ENCODE data around the gene ETV5. TPM values are rescaled to one million over a fixed set of nuclear protein-coding genes. Genes with fewer than 3 reads are reported as not detected.

ETV5 gene
- total and polyA plus RNA-seq, 9 of the 15 experiments (the other 6 are each of a cell fraction or from before 2014, with no cell fraction given), result 9.2 to 25.9 (median 15.9) TPM

GRCh38 chr3:186137051-186137685 is 28.3 kb upstream of the ETV5 start (continued):
- TF ChIP-seq THAP12 (CRISPR knock-in tag; IDR thresholded peaks at IDR 0.05) (no peak), ZBTB26 (CRISPR knock-in tag; IDR thresholded peaks at IDR 0.05) (no peak), CBX3 (IDR thresholded peaks at IDR 0.05; ENCODE audit: borderline replicate concordance in 1 of 2, low read length in 2 of 2) (no peak), CAMTA2 (CRISPR knock-in tag; conservative IDR thresholded peaks at IDR 0.05) (no peak), ZNF766 (CRISPR knock-in tag; conservative IDR thresholded peaks at IDR 0.05) (no peak), JUN (IDR thresholded peaks at IDR 0.05; ENCODE audit: borderline replicate concordance, low read depth, low read length) (no peak), JUN (CRISPR knock-in tag; IDR thresholded peaks at IDR 0.05; ENCODE audit: borderline replicate concordance) (no peak), REST (IDR thresholded peaks at IDR 0.05; ENCODE audit: borderline replicate concordance) (no peak), REST (CRISPR knock-in tag; IDR thresholded peaks at IDR 0.05; ENCODE audit: low read depth) (no peak), KHSRP (IDR thresholded peaks at IDR 0.05) (no peak)

Data from K562 (cell line).